Stimulated activated CD4-positive, alpha-beta T cell treated with anti-CD3 and anti-CD28 coated beads, Interleukin-1b, Interleukin-23, amount 100 ng/mL, for 24 hours (primary cell): Measurements from ENCODE around the gene ALDH4A1.
A peak's percentile ranks its signal among the peaks of the same experiment; 100 is the strongest.
"Not testable (repeated sequence)": the region's sequence is repeated elsewhere in the genome, so short reads cannot be mapped to it uniquely, and the experiment has no call there.

Source experiments
- DNase-seq, 4 experiments: peaks; one replicate each; pipeline ENCODE4 v3.0.0-alpha.2; 2020; ENCODE audit warnings: low read depth in 4 of 4, low spot score in 1 of 4

The ALDH4A1 gene

DNA sequence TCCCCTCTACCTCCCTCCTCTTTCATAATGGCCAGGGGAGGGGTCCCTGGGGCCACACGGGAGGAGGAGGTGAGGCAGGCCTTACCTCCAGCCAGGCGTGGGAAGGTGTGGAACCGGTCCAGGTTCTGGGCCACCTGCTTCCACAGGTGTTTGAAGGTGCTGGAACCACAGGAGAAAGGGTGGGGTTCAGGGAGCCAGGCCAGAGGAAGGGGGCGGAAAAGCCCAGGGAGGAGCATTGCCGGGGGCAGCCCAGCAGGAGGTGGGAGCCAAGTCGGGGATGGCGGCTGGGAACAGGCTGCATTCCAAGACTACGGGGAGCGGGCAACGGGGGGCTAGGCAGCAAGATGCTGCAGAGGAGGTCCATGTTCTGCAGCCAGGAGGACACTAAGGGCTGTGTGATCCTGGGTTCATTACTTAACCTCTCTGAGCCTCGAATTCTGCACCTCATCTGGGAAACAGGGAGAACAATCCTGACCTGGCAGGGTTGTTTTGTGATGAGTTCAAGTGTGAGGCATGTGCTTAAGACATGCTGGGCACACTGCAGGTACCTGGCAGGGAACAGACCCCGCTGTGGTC, 23.1 kb downstream of the ALDH4A1 start:
- DNase-seq = no peak

DNA sequence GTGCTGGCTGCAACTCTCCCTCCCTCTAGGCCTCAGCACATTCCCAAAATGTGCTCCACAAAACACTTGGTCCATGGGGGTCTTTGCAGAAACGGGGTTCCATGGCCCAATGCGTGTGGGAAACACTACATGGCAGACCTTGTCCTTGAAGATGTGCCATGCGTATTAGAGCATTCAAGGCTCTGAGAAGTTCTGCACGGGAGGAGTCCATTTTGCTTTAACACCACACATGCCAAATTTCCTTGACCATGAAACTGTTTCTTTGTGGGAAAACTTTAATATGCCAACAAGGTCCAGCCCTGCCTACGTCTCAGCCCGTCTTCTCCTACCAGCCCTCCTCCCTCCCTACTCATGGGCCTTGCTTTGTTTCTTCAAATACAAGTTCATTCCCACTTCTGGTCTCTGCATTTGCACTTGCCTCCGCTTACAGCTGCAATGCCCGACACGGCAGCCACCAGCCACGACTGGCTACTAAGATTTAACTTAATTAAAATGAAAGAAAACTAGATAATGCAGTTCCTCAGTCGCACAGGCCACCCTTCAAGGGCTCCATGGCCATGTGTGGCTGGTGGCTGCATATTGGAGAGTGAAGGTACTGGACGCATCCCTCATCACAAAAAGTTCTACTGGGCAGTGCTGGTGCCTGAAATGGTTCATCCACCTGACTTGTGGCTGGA, 23.7 kb downstream of the ALDH4A1 start:
- no peak for DNase-seq

DNA sequence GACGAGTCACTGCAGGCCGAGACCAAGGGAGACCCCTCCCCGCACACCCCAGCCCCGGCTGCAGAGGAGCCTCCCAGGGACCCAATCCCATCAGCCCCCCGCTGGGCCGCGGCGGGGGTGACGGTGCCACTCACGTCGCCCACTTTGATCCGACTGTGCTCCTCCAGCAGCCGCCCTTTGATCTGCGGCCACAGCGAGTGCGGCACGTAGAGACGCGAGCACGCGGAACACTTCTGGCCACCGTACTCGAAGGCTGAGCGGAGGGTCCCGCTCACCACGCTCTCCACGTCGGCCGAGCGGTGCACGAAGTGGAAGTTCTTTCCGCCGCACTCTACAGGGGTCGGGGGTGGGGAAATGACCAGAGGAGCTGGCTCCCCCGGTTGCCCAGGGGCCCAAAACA, 25.1 kb downstream of the ALDH4A1 start:
- DNase-seq = no peak

DNA sequence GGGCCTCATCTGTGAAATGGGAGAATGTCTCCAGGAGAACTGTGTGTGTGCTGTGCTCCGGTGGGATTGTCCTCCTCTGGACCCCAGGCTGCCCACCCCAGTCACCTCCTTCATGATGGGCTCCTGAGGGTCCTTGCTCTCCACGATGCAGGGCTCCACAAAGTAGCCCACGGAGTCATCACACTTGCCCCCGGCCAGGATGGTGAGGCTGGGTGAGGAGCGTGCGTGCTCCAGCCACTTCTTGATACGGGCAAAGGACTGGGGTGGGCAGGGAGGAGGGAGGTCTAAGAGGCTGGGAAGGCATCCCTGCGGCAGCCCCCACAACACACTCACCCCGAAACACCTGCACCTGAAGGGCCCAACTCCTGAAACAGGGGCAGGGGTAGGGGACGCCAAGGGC, 26.1 kb downstream of the ALDH4A1 start:
- DNase-seq = no peak

DNA sequence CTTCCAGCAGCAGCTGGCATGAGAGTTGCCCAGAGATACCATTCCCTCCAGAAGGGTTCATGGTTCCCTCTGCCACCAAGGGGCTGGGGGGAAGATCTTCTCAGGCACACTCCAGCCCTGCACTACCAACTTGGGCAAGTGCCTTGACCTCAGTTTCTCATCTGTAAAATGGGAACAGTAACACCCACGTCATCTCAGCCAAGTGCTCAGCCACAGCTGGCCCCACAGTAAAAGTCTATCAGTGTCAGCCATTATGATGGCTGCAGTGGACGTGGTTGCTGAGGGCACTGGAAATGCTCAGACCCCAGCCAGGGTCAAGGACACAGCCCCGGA, 26.6 kb downstream of the ALDH4A1 start:
- no peak for DNase-seq

DNA sequence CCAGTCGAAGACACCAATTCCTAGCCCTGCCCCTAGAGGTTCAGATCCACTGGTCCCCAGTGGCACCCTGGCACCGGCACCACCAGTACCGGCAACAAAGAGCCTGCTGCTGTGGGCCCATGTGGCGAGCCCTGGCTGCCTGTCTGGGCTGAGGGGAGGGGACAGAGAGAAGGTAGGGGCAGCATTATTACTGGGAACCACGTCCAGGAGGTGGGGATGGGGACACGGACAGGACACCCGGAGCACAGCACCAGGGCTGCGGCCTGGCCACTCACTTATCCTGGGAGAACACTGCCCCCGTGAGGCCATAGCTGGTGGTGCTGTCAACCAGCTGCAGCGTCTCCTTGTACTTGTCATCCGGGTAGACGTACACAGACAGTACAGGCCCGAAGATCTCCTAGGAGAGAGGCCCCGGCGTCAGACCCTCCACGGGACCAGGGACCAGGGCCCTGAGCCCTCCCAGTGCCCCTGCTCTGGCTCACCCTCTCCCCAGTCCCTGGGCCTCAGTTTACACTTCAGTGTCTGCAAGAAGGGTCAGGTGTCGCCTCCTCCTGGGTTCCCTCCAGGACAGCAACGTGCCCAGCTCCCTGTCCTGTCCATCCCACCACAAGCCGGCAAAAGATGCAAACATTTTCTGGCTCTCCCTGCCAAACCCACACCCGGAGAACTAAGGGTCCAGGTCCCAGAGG, 27.1 kb downstream of the ALDH4A1 start:
- DNase-seq = peak; percentile 34 to 72 (median 52)

DNA sequence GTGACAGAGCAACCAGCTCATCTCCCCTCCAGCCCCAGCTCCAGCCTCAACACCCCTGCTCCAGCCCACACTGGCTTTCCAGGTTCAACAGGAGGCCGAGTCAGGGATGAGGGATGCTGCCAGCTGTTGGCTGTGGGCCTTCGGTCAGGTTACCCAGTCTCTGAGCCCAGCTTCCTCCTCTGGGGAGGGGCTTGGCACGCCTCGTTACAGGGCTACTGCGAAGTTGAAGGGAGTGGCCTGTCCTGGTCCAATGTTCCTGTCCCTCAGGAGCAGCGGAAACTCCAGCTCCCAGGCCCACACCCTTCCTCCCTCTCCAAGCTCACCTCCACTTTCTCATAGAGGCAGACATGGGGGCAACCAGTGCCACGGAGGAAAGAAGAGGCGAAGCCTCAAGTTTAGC, 27.8 kb downstream of the ALDH4A1 start:
- no peak for DNase-seq

DNA sequence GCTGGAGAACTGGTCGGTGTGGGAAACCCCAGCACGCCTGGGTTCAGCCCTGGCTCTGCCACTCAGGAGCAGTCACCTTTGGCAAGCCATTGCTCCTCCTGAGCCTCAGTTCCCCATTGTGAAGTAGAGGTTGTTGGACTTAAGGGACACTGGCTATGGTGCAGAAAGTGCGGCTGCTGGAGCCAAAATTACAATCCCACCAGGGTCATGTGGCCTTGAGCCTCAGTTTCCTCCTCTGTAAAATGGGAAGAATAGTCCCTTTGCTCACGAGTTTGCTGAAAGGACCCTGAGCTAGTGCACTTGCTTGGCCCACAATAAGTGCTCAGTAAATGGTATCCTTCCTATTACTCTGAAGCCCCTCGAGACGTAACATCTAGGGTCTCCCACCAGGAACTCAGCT, 28.3 kb downstream of the ALDH4A1 start:
- DNase-seq = no peak

DNA sequence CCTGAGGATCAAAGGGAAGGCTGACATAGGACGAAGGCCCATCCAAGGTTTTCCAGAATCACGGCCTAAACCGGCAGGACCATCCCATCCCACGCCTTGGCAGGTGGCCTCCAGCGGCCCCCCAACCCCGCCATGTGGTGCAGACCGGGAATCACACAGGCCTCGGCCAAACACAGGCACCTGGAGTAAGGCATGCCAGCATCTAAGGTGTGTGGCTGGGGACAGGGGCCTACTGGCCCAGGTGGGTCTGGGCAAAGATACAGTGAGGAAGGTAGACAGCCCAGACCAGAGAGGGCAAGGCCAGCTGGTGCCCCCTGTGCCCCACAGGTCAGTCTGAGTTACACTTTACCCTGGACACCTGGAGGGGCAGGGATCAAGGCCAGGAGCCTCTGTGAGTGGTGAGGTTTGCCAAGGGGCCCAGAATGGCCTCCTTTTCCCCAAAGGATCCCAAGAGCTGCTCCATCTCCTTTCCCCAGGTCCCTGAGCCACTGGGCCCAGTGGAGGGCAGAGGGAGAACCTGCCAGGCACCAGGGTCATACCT, 30.2 kb downstream of the ALDH4A1 start:
- no peak for DNase-seq

DNA sequence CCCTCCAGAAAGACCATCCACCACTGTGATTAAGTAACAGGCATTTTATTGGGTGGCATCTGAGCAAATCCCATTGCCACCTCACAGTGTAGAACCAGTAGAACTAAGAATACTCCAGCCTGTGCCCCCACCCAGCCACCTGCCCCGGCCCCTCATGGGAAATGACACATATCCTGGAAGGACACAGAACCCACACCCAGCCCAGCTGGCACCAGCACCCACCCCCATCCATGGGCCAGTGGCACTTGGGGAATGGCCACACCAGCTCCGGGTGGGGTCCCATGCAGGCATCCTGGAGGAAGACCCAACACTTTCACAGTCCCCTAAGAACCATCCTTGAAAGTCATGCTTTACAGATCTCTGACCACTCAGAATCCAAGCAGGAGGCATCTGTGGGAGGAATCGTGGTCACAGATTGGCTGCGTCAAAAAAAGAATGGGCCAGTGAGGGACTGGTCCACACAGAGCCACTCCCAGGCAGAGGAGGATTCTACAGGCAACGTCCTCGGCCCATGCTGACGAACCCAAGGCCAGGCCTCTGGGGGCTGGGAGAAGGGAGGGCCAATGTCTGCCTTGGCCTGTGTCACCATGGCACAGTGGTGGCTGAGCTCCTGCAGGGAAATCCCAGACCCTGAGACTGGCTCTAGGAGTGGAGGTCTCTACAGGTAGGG, 30.8 kb downstream of the ALDH4A1 start:
- no peak for DNase-seq

DNA sequence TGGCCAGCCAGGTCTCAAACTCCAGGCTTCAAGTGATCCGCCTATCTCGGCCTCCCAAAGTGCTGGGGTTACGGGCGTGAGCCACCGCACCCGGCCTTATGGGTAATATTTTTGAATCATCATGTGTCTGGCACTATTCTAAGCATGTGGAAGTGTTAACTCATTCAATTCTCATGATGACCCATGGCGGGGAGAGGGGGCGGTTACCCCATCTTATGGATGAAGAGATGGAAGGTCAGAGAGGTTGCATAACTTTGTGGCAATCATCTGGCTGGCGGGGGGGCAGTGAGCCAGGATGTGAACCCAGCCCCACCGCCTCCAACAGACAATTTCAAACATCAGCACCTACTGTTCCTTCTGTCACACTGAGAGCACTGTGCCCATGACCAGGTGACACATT, 31.4 kb downstream of the ALDH4A1 start:
- no peak for DNase-seq

DNA sequence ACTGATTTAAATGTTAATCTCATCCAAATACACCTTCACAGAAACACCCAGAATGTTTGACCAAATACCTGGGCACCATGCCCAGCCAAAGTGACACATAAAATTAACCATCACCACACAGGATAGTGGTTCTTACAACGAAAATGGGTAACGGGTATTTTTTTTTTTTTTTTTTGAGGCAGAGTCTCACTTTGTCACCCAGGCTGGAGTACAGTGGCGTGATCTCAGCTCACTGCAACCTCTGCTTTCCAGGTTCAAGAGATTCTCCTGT, 31.8 kb downstream of the ALDH4A1 start:
- not testable (repeated sequence) for DNase-seq

DNA sequence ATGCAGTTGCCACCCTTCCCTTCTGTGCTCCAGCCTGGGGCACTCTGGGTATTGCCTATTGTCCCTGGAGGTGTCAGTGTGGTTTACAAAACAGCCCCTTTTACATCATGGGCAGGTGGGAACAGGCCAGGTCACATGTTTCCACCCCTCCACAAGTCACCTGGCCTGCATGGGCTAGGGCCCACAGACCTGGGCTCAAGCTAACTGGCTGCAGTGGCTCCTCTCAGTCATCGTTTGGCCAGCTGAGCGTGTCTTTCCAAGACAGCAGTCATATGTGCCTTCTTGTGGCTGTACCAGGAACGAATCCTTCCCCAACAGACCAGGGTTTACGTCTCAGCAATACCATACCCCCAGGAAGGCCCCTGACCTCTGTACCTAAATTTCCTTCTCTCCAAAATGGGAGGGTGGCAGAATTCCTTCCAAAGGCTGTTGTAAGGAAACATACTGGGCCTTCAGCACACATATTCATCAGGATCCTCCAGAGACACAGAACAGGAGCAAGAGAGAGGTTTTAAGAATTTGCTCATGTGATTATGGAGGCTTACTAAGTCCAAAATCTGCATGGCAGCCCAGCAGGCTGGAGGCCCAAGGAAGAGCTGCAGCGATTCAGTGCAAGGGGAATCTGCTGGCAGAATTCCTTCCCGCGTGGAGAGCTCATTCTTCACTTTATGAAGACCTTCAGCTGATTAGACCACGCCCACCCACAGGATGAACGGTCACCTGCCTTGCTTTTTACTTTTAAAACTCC, 32.3 kb downstream of the ALDH4A1 start:
- DNase-seq = no peak

DNA sequence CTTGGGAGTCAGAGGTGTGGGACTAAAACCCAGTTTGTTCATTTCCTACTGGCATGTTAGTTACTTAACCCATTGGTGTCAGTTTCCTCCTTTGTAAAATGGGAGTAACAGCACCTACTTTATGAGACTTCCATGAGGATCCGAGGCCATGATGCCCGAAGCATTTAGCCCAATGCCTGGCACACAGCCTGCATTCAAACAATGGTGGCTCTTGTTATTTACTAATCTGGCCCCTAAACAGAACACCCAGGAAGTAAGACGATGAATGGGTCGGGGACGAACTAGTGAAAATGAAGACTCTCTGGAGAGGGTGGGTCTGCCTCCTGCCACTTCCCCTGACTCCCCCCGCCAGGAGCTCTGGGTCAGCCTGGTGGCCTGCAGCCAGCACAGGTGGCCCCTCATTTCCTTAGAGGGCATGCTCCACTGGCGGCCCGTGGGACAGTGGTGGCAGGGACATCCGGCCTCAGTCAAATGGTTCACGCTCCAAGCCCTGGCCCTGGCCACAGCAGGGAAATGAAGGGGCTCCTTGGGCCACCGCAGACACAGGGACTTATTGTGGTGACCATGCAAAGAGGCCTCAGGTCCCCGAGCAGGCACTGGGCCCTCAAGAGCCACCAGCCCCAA, 33.4 kb downstream of the ALDH4A1 start:
- no peak for DNase-seq

DNA sequence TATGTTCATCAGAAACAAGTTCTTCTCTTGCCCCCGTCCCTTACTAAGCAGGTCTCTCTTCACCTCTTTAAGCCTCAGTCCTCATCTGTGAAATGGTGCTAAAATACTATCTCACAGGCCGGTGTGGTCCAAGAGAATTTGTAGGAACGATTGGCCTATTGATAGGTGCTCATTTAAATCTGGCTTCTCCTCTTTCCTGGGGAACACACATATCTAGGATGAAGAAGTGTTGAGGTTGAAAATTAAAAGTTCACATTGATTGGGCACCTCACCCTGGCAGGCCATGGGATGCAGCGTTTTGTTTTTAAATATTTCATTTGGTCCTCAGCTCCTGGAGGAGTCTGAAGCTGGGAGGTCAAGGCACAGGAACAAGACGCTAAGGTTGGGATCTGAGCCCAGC, 34.0 kb downstream of the ALDH4A1 start:
- DNase-seq = no peak

DNA sequence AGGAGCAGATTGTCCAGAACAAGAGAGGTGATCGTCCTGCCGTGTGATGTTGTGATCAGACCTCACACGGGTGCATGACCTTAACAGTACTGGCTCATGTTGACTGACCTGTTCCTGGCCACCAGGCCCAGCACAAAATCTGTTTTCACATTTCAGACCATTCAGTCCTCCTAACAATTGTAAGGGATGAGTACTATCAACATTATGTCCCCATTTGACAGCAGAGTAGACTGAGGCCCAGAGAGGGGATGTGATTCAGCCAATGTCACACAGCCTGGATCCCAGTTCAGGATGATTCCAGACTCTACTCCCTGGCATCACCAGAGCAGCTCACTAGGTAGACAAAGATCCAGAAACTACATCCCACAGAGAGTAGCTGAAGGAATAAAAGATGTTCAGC, 35.5 kb downstream of the ALDH4A1 start:
- no peak for DNase-seq

DNA sequence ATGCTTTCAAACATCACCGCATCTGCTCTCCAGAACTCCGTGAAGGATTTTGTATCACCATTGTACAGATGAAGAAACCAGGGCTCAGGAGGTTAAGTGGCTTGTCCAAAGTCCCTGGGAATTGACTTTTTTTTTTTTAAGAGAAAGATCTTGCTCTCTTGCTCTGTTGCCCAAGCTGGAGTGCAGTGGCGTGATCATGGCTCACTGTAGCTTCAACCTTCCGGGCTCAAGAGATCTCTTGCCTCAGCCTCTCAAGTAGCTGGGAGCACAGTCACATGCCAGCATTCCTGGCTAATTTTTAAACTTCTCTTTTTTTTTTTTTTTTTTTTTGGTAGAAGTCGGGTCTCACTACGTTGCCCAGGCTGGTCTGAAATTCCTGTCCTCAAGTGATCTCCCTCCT, 36.0 kb downstream of the ALDH4A1 start:
- DNase-seq = no peak

DNA sequence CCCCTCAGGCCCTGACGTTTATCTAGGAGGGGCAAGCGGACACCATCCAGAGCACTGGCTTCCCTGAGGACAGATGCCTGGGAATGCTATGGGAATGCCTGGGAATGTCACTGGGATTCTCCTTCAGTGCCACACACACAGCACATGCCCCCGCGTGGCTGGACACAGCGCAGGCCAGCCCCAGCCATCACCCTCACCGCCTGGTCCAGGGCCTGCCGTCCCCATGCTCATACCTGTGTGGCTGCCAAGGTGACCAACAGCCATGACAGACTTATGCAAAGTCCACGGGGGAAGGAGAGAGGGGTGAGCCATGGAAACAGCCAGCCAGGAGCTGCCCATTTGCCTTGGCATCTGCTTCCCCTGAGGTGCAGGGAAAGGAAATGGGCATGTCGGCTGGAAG, 37.2 kb downstream of the ALDH4A1 start:
- DNase-seq = no peak

DNA sequence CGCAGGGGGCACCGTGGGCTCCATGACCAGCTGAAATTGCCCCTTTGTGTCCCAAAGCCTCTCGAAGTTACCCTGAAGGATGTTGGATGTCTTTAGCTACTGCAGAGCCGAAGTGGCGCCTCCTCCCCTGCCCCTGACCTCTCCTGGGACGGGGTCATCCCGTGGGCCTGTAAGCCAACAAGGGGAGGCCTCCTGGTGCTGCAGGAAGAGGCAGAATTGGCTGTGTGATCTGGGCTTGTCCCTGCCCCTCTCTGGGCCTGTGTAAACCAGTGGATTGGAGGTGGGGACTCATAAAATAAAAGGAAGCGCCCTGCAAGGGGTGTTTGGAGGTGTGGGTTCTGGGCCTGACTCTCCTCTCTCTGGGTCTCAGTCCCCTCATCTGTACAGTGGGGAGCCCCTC, 40.8 kb downstream of the ALDH4A1 start:
- DNase-seq = no peak

DNA sequence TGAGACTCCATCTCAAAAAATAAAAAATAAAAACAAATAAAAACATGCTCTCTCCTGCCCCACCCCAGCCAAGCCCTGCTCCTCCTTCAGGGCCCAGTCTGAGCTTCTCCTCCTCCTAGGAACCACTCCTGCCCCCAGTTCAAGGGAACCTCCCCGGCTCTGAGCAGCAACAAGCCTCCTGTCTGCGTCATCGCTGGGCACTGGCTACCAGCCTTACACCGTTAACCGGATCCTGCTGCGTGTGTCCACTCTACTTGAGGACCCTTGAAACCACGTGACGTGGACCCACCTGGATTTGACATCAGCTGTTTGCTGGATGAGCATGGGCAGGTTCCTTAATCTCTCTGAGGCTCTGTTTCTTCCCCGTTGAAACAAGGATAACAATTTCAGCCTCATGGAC, 41.3 kb downstream of the ALDH4A1 start:
- no peak for DNase-seq

DNA sequence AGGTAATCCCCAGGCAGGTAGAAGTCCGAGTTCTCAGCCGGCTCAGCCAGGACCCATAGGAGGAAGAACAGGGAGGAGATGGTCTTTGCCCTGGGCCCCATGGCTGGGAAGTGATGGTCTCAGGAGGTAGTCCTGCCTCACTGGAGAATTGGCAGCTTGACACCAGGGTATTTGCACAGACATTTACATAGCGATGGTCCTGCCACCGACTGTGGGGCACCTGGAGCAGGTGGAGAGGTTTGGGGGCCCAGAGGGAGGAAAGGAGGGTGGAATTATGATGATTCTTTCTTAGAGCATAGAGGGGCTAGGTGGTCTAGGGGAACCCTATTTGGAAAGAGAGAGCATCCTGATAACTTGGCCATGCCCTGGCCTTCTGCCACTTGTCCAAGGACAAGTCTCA, 42.8 kb downstream of the ALDH4A1 start, which contains the start of gene TAS1R2:
Gene TAS1R2, minus strand, starts transcription at position 101 of the 400 bp plus-strand sequence. Its CDS starts 0 bp downstream, at position 101.
- DNase-seq = no peak
